Right ventricle myocardium superior (tissue), 1 donor: Measurements from ENCODE around the gene GPC6. TPM values are rescaled to one million over a fixed set of nuclear protein-coding genes. Genes with fewer than 3 reads are reported as not detected.
A peak's percentile ranks its signal among the peaks of the same experiment; 100 is the strongest.

ENCODE experiments used
- ATAC-seq: fragments of 200-7000 bp; cut with Tn5 transposase; one replicate; pipeline ENCODE4 v1.9.1; 2020; ENCODE audit warnings: mild to moderate bottlenecking; ENCODE audit not compliant: poor library complexity
- DNase-seq: peaks from one replicate; pipeline ENCODE4 v3.0.0-alpha.2; 2020
- intact Hi-C: fragments of 100-400 bp; cut with DNase I; formaldehyde crosslinking; loops from one replicate; pipeline ENCODE4 v1.11.2; 2022
- total RNA-seq: library from RNA; stranded (reverse); fragmentation: NEBNext Ultra II Directional; extraction: Animal tissue kit (Norgen Biotek cat#: 25700); gene quantifications from one replicate; pipeline ENCODE4 v1.2.1, GENCODE V29; 2021
- donor health status: DM: no; HTN: yes; CAD: no; lungs with severe emphysema.

GPC6 gene
- total RNA-seq, 1 donor from 2014 or later: 3.3 TPM

DNA sequence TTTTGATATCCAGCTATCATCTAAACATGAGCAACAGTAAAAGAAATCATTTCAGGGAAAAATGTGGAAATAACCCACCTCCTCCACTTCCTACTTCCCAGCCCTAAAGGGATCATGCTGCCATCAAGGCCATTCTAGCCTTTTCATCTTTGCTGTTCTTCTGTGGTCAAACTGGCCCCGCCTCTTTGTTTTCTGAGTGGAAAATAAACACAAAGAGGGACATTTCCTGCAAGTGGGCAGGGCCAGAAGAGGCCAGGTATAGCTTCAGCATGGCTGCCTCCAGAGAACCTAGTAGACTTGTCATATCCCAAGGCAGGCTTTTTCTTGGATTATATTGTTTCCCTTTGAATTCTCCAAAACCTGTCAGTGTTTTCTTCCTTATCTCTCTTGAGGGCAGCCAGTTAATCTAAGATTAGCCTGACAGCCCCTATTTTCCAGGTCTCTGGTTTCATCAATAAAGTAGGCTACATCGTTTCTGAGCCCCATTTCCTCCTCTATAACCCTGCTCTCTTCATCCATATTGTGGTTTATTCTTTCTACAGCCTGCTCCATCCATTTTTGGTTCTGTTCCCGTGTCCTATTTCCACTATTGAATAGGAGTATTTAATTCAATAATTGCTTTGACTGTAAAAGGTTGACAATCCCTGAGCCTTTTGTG lies 117.6 kb downstream of the GPC6 start:
- DNase-seq (no peak), ATAC-seq (no peak)
- intact Hi-C loops: no loop called here

DNA sequence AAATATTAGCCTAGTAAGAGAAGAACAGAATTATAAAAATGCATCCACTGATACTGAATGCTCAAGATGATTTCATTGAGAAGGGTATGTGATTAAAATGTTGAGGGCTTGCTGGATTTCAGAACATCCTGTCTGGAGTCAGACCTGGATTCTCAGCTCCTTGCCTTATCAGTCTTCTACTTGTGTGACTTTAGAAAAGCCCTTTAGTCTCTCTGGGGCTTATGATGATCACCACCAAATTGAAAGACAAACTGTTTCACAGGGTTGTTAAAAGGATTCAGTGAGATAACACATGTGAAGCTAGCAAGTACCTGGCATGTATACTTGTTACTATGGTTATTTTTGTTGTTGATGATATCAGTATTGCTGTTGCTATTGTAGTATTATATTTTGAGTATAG lies 118.4 kb downstream of the GPC6 start:
- intact Hi-C loops: no loop called here
- DNase-seq: no peak
- ATAC-seq: no peak

DNA sequence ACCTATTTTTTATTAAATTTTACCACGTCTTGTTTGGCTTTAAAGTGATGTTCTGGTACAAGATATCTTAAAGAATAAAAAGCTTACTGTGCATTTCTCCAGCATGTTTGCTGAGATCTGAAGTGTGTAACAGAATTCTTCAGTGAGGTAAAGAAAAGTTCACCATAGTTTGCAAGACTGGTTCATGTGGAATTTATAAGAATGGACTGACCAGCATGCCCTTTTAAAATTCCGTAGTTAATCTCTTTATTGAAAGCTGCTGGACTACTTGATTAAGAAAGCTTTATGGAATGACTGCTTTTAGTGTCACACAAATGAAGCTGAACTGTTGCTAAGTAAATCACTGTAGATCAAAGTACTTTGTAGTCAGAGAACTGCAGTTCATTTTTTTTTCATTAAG lies 119.2 kb downstream of the GPC6 start:
- DNase-seq (no peak), ATAC-seq (no peak)
- intact Hi-C loops: no loop called here

DNA sequence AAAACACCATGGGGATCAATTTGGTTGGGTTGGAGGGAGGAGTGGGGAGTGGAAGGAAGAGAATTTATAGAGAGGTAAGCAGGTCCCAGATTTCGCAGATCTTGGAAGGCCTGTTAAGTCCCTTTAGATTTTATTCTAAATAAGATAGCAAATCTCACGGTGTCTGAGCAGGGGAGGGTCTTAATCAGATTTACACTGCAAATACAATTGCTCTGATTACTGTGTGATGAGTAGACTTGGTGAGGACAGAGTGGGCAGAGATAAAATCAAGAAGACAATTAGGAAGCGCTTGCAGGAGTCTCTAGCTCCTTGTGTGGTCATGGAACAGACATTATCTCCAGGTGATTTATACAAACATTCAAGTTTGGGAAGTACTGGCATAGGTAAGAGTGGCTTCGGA lies 126.0 kb downstream of the GPC6 start:
- intact Hi-C loops: no loop called here
- ATAC-seq (no peak), DNase-seq (no peak)

DNA sequence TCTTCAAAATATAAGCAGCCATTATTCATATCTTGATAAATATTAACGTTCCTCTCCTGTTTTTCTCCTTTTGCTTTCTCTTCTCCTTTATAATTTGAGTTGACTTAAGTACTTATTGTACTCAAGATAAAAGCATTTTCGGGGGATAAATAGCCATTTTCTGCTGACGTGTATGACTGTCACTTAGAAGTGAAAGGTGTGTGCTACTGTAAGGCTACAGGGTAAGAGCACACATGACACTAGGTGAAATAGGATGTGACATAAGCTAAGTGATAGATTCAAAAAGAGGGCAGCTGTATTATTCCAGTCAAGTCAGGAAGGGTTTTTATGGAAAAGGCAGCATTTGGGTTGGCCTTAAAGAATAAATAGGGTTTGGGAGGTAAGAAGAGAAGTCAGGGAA lies 128.5 kb downstream of the GPC6 start:
- intact Hi-C loops: no loop called here

DNA sequence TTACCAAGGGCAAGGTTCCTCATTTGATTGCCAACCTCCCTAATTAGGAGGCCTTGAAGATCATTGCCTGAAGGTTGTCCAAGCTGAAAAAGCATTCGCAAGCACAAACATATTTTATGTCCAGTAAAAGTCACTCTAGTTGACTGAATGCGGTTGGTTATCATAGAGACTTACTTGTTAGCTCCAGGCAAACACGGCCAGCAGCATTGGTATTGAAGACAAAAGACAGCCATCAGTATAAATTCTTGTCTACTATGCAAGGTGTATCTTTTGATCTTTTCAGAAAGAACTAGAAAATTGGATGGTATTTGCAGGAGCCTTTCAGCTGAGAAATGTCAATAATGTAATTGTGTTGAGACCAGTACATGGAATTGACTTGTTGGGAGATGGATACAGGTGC lies 129.9 kb downstream of the GPC6 start:
- DNase-seq: no peak
- no peak for ATAC-seq
- intact Hi-C loops: no loop called here

More for the DNA sequence above, 128.5 kb downstream of the GPC6 start:
- DNase-seq (no peak), ATAC-seq (no peak)

DNA sequence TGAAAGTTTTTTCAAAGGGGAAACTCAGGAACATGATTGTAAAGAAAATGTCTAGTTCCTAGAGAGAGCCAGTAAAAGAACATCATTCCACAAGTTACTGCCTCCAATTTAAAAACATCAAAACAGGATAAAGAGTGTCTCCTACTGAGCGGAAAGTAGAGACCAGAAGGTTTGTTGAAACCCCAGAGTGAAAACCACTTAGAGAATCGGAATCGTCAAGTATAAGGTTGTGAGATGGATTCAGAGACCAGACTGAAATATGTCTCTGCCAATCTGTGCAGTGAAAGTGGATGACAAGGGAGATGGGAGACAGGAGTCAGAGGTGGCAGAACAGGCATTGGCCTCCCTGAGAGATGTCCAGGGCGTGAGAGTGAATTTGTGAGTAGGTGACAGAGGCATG lies 133.4 kb downstream of the GPC6 start:
- ATAC-seq (no peak), DNase-seq (no peak)
- intact Hi-C loops: no loop called here

DNA sequence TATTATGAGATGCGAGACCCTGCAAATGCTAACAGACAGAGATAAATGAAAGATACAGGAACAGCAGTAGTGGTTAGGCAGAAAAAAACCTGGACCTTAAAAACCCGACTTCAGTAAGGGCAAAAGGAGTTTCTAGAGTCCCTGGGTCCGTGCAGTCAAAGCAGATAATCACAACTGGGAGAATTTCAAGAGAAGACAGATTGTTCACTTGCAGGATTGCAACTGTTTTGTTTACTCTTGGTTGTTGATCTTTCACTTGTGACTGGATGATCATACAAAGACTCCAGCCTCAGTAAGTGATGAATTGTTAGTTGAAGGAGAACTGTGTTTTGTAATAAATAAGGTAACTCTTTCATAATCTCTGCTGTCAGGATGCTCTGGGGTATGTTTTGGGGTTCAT lies 135.1 kb downstream of the GPC6 start:
- ATAC-seq (no peak), DNase-seq (no peak)
- intact Hi-C loops: no loop called here

DNA sequence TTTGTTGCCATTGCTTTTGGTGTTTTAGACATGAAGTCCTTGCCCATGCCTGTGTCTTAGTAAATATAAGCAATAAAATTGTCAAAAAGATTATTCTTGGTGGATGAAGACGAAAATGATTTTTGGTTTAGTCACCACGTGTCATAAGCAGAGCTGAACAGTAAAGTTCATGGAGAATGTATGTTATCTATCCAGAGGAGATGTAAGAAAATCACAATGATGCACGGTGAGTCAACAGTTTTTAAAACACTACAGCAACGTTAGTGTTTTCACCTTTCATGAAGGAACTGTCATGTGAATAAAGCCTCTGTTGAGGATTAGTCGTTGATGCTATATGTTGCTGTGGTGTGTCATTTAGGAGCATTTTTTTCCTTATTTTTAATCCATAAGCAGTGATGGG lies 137.6 kb downstream of the GPC6 start:
- intact Hi-C loops: no loop called here
- DNase-seq: no peak
- ATAC-seq: no peak

DNA sequence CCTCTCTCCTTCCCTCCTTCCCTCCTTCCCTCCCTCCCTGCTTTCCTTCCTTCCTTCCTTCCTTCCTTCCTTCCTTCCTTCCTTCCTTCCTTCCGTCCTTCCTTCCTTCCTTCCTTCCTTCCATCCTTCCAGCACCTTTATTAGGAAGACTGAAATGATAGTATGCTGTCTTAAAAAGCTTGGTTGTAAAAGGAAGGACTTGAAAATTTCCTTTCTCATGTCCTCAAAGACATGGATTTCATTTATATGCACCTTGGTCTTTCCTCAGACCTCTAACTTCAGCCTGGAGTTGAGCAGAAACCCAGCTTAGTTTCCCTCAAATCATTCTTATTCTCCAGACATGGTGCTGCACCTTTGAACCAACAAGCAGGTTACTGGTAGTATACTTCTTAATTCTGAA lies 141.7 kb downstream of the GPC6 start:
- intact Hi-C loops: no loop called here
- no peak for ATAC-seq
- no peak for DNase-seq

DNA sequence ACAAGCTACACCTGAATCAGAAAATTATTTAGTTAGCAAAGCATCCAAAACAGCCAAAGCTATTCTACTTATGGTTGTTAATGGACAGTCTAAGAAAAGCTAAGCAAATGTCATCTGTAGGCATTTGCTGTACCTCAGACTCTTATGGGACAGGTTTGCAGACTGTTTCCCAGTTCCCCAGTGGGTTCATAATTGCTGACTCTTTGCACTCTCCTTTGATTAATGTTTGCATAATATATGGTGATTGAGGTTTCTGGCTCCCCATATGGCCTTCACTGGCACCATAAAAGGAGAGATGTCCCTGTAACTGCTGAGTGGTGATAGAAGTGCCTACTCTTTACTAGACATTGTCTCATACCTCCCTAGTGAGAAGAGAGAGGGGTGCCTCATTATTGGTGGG lies 142.1 kb downstream of the GPC6 start:
- no peak for DNase-seq
- intact Hi-C loops: no loop called here
- ATAC-seq: no peak

DNA sequence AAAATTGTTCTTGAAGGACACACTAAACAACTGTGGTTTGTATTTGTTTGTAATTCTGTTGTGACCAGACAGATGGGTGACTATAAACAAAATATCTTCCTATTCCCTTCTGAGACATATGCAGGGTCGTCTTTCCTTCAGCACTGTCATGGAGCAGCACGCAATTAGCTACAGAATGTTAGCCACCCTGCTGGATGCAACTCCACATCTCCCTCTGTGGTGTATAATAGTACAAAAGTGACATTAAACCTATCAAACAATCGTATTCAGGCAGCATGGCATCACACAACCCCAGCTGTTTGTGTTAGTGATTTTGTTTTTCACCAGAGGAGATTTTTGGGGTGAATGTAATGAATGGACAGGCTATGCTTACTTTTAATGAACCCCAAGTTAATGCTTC lies 146.2 kb downstream of the GPC6 start:
- intact Hi-C loops: no loop called here
- DNase-seq (no peak), ATAC-seq (no peak)

DNA sequence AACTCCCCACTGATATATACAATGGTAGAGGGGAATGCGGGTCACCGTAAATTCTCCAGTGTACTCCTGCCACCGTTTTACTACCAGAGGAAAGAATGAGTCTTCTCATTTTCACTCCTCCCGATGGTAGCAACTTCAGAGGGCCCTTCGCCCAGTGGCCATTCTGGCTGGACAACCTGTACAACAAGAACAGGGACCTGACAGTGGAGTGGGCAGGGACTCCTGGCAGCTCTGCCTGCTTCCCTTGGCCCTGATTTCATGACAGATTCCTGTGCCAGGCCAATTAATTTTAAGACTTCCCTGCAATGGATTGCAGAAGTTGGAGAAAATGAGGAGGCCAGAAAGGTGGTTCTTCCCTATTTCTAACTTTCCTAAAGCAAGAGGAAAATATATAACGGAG lies 148.9 kb downstream of the GPC6 start:
- intact Hi-C loops: no loop called here
- no peak for ATAC-seq
- DNase-seq: no peak

DNA sequence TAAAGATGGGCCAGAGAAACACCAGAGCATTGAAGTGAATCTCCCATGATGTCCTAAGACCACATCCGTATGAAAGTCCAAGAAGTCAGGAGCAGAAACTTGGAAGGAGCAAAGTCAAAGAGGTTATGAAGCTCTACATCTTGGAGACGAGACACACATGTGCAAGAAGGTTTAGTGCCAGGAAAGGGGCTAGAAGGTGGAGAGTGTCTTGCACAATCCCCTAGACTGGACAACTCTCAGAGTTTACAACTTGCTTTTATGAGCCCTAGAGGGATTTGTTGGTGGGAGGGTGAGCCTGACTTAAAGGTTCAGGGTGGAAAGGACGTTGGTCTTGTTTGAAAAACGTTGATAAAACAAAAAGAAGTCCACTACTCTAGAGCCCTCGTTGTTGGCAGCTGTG lies 150.6 kb downstream of the GPC6 start:
- intact Hi-C loops: no loop called here
- ATAC-seq: no peak
- DNase-seq: no peak

DNA sequence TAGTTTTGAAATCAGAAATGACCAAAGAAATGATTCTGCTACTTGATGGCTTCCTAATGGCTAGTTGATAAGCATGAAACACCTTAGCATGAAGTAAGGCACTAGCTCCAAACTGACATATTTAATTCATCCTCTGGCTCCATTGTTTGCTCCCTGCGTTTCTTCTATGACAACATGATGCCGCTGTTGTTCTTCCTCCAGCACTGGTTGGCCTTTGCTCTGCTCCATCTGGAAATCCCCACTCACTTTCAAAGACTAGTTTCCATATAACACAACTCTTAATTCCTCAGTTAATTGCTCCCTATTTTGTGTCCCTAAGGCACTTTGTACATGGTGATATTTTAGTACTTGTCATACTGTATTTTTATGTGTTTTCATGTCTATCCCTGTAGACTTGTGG lies 151.6 kb downstream of the GPC6 start:
- intact Hi-C loops: no loop called here
- ATAC-seq: no peak
- DNase-seq: no peak

DNA sequence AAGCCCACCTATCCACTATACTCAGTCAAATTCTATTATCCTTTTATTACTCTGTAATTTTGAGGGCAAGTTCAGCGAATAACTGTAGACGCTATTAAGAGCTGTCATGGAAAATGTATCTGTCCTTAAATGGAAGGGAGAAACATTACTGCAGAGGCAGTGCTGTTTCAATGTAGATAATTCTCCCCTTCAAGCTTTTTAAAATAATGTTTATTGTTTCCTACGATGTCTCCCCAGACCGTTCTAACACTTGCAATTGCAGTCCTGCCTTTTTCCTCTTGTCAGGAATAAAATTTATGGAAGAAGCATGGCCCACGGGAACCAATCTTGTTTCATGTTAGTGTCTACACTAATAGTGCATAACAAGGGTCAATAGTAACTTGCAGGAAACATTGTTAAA lies 159.5 kb downstream of the GPC6 start:
- intact Hi-C loops: no loop called here
- no peak for DNase-seq
- ATAC-seq: no peak

DNA sequence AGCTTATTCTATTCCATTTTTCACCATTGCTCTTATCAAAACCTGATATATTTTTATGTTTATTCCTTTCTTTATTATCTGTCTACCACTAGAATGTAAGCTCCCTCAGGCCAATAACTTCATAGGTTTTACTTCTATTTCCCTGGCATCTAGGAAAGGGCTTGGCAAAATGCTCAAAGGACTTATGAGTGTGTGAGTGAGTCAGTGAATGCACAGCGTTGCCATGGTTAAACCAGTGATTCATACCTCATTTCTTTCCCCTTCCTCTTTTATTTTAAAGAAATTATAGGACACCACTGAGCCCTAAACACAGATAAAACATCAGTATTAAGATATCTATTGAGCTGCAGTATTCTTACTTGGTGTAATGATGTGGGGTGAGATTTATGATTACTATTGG lies 162.1 kb downstream of the GPC6 start:
- intact Hi-C loops: no loop called here
- ATAC-seq: no peak

DNA sequence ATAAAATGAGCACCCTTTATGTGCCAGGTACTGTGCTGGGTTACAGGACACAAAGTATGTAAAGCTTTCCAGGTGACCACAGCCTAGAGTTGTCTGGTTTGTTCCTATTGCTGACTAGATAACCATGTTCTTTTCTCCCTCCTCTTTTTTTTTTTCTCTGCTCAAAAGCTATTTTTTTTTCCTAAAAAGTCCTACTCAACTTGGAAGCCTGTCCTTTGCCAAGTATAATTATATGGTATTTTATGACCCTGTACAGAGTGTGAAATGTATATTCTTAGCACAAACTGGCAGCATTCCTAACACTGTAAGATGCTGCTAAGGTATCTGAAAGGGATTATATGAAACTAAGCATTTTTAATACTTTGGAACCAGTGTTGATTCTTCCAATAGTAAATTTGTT lies 171.0 kb downstream of the GPC6 start:
- ATAC-seq (no peak), DNase-seq (no peak)
- intact Hi-C loops: no loop called here

More for the DNA sequence above, 162.1 kb downstream of the GPC6 start:
- no peak for DNase-seq

DNA sequence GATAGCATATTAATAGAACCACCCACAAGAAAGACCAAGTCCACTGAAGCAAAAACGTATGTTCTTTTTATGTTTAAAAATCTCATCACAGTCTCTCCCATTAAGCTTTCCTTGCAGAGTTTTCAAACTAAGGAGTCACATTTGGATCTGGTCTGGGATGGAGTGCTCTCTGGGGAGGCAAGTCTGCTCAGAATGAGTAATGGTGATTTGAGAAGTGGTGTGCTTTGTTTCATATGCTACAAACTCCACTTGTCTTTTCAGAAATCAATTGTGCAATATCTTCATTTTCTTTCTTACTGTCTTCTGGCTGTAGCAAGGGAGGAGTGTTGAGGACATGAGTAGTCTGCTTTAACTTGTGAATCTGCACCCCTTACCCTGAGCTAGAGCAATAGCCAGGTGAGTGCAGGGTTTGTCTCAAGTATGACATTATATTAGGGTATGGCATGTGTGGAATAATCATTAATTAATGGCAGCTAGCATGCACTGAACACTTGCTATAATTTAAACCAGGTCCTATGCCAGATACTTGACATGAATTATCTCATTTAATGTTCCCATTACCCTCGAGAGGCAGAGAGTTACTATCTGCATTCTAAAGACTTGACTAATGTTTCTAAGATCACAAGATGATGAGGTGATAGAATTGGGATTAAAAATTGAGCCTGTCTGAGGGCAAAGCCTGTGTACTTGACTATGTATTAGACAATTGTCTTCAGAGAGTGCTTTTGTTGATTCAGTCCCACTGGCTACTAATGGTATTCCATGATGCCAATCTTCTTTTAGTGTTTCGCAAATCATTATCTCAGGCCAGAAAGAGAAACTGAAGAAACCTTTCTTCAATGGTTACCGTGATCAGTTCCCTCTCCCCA lies 171.8 kb downstream of the GPC6 start:
- ATAC-seq: peak; percentile 18
- intact Hi-C loops: no loop called here
- no peak for DNase-seq

DNA sequence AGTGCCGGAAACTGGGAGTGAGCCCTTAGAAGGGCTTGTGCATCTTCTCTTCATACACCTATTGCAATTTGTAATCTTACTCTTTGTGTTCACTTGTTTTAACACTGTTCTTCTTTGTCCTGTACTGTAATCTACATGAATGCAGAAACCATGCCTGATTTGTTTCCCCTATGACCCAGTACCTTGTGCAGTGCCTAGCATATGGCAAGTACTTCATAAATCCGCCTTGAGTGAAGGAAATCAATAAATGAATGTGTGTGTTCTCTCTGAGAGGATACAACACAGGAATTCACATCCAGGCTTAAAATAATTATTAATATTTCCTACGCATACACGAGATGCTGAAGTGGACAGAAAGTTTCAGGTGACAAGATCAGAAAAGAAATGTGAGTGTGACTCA lies 172.6 kb downstream of the GPC6 start:
- ATAC-seq (no peak), DNase-seq (no peak)
- intact Hi-C loops: no loop called here

DNA sequence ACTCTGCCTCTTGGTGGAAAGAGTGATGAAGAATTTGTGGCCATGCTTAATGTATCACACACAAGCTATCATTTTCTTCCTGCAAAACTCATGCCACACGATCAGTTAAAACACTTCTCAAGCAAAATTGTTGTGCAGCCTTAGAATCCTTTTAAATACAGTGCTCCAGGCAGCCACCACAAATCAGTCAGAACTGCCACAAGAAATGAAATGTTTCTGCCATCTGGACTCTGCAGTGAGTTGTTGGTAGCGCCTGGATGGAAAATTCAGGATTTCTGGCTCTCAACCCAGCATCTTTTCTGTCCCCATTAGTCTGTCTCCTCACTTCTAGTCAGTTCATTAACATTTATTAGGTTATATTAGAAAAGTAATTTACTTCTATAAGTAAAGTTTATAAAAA lies 179.5 kb downstream of the GPC6 start:
- intact Hi-C loops: no loop called here
- ATAC-seq: no peak
- no peak for DNase-seq
